GM18505 (cell line): ENCODE data around the gene SEZ6L.
"Not testable (repeated sequence)": the region's sequence is repeated elsewhere in the genome, so short reads cannot be mapped to it uniquely, and the experiment has no call there.

ENCODE experiments used
- ATAC-seq: cut with Tn5 transposase; IDR thresholded peaks from one replicate; pipeline ENCODE4 v1.9.1; 2021; ENCODE audit not compliant: unreplicated experiment
- POLR2A ChIP-seq: IDR thresholded peaks from 4 replicates; pipeline ENCODE4 v1.6.1; 2011; ENCODE audit warnings: borderline replicate concordance; ENCODE audit not compliant: insufficient read depth, insufficient read length; ENCODE audit errors: extremely low read depth

Gene SEZ6L

GRCh38 chr22:26393929-26394328, 224.7 kb downstream of the SEZ6L start:
- no peak for TF ChIP-seq POLR2A
- ATAC-seq: no peak

DNA sequence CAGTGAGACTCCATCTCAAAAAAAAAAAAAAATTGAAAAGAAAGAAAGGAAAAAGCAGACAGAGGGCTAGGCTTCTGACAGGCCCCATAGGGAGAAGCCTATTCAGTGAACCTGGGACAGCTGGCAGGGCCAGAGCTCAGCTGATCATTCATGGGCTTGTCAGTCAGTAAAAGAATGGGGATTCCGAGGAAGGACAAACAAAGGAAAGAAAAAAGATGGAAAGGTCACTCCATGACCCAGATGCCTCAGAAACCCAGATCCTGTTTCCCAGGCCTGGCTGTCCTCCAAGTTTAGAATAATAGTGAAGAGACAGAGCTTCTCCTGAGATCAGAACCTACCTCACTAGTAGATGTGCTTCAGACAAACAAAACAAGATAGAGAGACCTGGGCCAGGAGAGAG, 225.5 kb downstream of the SEZ6L start:
- no peak for ATAC-seq
- no peak for TF ChIP-seq POLR2A

DNA sequence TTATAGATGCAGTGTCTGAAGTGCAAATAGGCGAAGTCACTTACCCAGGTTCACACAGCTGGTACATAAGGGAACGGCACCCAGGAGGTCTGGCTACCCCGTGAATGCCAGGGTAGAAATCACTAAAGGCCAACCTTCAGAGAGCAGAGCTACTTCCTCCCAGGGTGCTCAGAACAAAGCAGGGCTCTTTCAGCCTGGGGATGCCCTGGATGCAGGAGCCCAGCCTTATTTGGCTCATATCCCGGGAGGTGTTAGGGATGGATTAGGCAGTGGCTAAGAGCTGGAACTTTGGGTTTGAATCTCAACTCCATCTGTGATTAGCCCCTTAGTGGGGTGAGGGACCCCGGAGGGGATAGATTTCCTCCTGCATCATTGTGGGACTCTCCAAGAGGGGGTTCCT, 226.7 kb downstream of the SEZ6L start:
- TF ChIP-seq POLR2A: no peak
- no peak for ATAC-seq

GRCh38 chr22:26398741-26399153, 229.5 kb downstream of the SEZ6L start:
- TF ChIP-seq POLR2A: no peak
- no peak for ATAC-seq

- no peak for TF ChIP-seq POLR2A
- ATAC-seq: no peak
These were observed 230.0 kb downstream of the SEZ6L start for GRCh38 chr22:26399289-26399688.

GRCh38 chr22:26401726-26402125, 232.5 kb downstream of the SEZ6L start:
- no peak for TF ChIP-seq POLR2A
- ATAC-seq: no peak

- TF ChIP-seq POLR2A: no peak
- ATAC-seq: no peak
These were observed 235.7 kb downstream of the SEZ6L start for GRCh38 chr22:26404851-26405421.

DNA sequence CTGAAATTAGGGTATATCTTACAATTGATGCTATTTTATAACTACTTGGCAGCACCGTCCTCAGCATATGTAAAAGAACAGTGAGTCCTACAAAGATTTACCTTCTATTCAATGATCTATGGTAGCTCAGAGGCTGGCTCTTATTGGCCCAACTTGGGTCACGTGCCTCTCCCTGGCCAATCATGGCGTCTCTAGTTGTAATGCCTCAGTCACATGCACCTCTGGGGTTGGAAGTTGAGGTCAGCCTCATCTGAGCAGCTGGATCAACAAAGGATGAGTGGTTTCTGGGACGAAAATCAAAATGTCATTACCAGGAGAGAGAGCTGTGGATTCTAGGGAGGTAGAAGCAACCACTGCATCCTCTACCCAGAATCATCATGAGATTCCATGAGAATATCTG, 236.9 kb downstream of the SEZ6L start:
- no peak for ATAC-seq

GRCh38 chr22:26408562-26409220, 239.4 kb downstream of the SEZ6L start:
- not testable (repeated sequence) for ATAC-seq

More for the DNA sequence above, 236.9 kb downstream of the SEZ6L start:
- TF ChIP-seq POLR2A: no peak

GRCh38 chr22:26409719-26410335, 240.6 kb downstream of the SEZ6L start:
- no peak for TF ChIP-seq POLR2A
- no peak for ATAC-seq

DNA sequence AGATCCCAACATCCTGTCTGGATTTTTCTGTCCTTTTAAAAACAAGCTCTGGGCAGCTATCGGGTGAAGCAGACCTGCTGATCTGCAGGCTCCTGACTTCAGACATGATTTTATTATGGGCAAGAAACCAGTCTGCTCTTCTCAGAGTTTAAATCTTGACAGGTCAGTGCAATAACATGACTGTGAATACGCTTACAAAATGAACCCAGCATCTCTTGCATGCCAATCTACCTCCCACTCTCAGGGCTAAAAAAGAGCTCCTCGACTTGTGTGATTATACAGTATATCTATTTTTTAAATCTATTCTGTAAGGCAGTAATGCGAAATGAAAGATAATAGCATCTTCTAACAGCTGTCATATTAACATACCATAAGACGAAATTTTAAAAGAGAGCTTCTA, 241.1 kb downstream of the SEZ6L start:
- TF ChIP-seq POLR2A: no peak

DNA sequence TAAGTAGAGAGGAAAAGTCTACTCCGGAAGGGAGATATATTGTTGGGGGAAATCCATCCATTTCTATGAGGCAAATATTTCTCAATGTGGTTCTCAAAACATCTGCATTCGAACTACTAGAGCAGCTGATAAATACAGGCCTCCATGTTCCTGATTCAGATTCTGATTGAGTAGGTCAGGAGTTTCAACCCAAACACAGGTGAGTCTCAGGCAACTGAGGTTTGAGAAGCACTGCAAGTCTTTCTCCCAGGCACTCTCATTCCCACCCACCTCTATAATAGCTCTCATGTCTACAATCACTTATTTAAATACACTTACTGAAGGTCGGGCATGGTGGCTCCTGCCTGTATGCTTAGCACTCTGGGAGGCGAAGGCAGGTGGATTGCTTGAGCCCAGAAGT, 245.1 kb downstream of the SEZ6L start:
- no peak for TF ChIP-seq POLR2A
- no peak for ATAC-seq

More for the DNA sequence above, 241.1 kb downstream of the SEZ6L start:
- ATAC-seq: no peak

- no peak for ATAC-seq
- no peak for TF ChIP-seq POLR2A
These were observed 247.0 kb downstream of the SEZ6L start for GRCh38 chr22:26416256-26416655.

DNA sequence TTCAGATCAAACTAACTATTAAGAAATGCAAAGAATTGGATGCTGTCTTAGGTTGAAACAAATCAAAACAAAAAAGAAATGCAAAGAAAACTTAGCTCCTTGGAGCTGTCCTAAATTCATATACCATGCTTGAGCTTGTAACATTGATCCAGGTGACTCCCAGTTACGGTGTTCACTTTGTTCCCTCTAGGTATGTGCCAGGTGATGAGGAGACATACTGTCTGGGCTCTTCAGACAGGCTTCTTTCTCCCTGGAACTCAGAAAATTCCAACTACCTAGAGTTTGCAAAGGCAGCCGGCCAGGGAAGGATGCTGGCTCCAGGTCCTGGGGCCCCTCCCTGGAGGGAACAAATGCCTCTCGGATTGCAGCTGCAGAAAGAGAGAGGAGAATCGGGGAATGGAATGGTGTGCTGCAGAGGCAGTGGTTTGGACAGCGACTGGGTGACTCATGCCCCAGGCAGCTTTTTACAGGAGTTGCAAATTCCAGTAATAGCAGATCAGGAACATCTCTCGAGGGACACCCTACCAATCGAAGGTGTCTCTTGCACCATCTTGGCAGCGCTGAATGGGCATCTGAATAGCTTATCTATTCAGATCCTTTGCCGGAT, 247.5 kb downstream of the SEZ6L start:
- no peak for TF ChIP-seq POLR2A
- ATAC-seq: no peak
